Activated naive CD8-positive, alpha-beta T cell treated with anti-CD3 and anti-CD28 coated beads, Interleukin-2, amount 10 ng/mL, durations not matched to agents 7 days and 5 days (primary cell): ENCODE data around the gene DNM3. TPM values are rescaled to one million over a fixed set of nuclear protein-coding genes. Genes with fewer than 3 reads are reported as not detected.

Experiments used
- ATAC-seq: fragments of 150-1000 bp; cut with Tn5 transposase; one replicate; pipeline ENCODE4 v1.10.0; 2021; ENCODE audit warnings: low read depth, moderate library complexity
- POLR2A ChIA-PET: fragments of 350-600 bp; sonication (Branson Sonifier 250); formaldehyde crosslinking; loops from one replicate; lab custom pipeline; 2021; ENCODE audit warnings: antibody characterized with exemption; lab: Charles Lee
- DNase-seq: peaks from one replicate; pipeline ENCODE4 v3.0.0; 2021
- H3K27ac Mint-ChIP-seq: one replicate; pipeline ENCODE4 v1.8.0; 2022; ENCODE audit warnings: mild to moderate bottlenecking, mixed read lengths
- H3K27me3 Mint-ChIP-seq: one replicate; pipeline ENCODE4 v1.8.0; 2022; ENCODE audit warnings: mild to moderate bottlenecking, moderate library complexity, mixed read lengths
- H3K36me3 Mint-ChIP-seq: one replicate; pipeline ENCODE4 v1.8.0; 2021; ENCODE audit warnings: mild to moderate bottlenecking, mixed read lengths
- H3K4me1 Mint-ChIP-seq: one replicate; pipeline ENCODE4 v1.8.0; 2021; ENCODE audit warnings: mixed read lengths
- H3K4me3 Mint-ChIP-seq: one replicate; pipeline ENCODE4 v1.8.0; 2022; ENCODE audit warnings: mild to moderate bottlenecking, moderate library complexity, mixed read lengths
- H3K9me3 Mint-ChIP-seq: one replicate; pipeline ENCODE4 v1.8.0; 2021; ENCODE audit warnings: mixed read lengths
- total RNA-seq, 2 experiments: library from RNA; stranded (reverse); gene quantifications; one replicate each; pipeline ENCODE4 v1.2.3, GENCODE V29; 2021

DNM3 gene
- total RNA-seq, 2 experiments from 2014 or later: 2.0 to 2.4 TPM

DNA sequence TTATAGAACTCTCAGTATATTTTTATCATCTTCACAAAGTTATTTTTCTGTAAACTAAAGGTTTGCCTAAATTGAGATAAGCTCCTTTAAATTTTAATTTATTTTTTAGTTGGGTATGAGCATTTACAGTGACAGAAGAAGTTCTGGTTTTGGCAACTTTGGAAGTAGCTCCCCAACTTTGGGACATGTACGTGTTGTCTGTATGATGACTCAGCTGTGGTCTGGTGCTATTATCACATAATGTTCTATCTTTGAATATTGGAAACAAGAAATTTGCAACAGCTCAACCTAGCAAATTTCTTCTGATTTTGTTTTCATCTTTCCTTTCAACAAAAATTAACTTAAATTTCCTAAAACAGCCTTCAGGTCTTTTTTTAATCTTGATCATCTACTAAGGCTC, 532.6 kb downstream of the DNM3 start:
- DNase-seq: no peak
- Mint-ChIP-seq H3K4me3 (no peak overlapping the region), H3K9me3 (peaks cover 7% of the 10 kb centered on the region), H3K36me3 (peaks cover 6% of the 10 kb centered on the region), H3K27me3 (no peaks in the 10 kb centered on the region), H3K4me1 (peaks cover 3% of the 10 kb centered on the region), H3K27ac (no peak overlapping the region)
- no peak for ATAC-seq
- POLR2A ChIA-PET: no interaction called here

DNA sequence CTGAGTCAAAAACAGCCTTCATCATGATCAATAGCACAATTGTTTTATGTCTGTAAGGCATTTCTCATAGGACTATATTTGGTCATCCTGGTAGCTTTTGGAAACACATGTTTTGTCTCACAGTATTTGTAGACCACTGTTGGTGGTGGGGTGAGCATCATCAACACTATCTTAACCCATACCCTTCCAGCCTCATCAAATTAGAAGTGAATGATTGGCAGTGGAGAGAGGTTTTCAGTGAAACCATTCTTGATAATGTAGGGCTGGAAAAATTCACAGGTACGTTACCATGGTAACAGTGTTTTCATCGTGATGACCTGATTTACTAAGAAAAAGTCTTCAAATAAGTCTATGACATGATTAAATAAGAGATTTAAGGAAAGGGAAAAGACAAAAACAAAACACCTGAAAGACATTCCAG, 533.9 kb downstream of the DNM3 start:
- Mint-ChIP-seq H3K4me3 (no peak overlapping the region), H3K9me3 (peaks cover 4% of the 10 kb centered on the region), H3K36me3 (peaks cover 9% of the 10 kb centered on the region), H3K27me3 (no peaks in the 10 kb centered on the region), H3K27ac (no peak overlapping the region), H3K4me1 (peaks cover 8% of the 10 kb centered on the region)
- DNase-seq (no peak), ATAC-seq (no peak)
- POLR2A ChIA-PET: no interaction called here

DNA sequence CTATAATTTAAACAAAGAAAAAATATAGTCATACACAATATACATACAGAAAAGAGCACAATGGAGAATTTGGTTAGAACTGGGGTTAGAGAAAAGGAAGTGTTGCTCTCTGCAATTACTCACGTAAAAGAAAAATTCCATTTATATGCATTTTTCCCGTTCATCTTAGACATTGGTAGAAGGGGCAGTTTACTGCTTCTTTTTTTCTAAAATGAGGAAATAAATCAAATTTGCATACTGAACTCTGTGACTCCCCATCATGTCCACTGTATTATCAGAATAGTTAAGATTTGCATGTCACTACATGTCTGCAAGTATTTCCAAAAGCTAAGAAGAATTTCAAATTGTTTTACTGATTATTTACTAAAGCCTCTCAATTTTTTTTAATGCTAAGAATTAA, 535.1 kb downstream of the DNM3 start:
- ATAC-seq: no peak
- no peaks in the 10 kb centered on the region for H3K27me3 Mint-ChIP-seq
- DNase-seq: no peak
- H3K27ac Mint-ChIP-seq: no peak overlapping the region
- POLR2A ChIA-PET: interaction anchor here (1.1 kb wide), 1 partner anchor 17 kb away, joined by 4 read pairs; no protein-coding TSS in a partner anchor
- peaks cover 4% of the 10 kb centered on the region for H3K9me3 Mint-ChIP-seq
- H3K4me1 Mint-ChIP-seq: peaks cover 17% of the 10 kb centered on the region
- H3K4me3 Mint-ChIP-seq: peak overlapping the region; percentile 25
- peaks cover 11% of the 10 kb centered on the region for H3K36me3 Mint-ChIP-seq

DNA sequence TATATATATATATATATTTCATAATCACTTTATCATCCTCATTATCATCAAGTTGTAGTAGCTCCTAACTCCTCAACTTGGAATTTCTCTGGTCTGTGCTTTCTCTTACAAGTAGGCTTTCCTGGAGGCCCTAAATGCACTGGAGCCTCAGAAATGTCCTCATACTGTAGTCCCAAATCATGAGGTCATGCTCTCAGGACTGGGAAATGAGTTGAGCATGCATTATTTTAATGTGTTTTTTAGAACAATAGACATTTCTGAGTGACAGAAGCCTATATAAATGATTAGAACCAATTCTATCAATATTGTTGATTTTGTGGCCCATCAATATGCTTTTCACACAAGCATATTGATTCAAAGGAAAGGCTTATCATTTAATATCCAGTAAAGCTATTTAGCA, 536.3 kb downstream of the DNM3 start:
- Mint-ChIP-seq H3K27me3 (no peaks in the 10 kb centered on the region), H3K27ac (no peak overlapping the region), H3K36me3 (peaks cover 11% of the 10 kb centered on the region), H3K4me3 (no peak overlapping the region), H3K9me3 (peaks cover 4% of the 10 kb centered on the region), H3K4me1 (peaks cover 21% of the 10 kb centered on the region)
- no peak for ATAC-seq
- POLR2A ChIA-PET: no interaction called here
- no peak for DNase-seq

DNA sequence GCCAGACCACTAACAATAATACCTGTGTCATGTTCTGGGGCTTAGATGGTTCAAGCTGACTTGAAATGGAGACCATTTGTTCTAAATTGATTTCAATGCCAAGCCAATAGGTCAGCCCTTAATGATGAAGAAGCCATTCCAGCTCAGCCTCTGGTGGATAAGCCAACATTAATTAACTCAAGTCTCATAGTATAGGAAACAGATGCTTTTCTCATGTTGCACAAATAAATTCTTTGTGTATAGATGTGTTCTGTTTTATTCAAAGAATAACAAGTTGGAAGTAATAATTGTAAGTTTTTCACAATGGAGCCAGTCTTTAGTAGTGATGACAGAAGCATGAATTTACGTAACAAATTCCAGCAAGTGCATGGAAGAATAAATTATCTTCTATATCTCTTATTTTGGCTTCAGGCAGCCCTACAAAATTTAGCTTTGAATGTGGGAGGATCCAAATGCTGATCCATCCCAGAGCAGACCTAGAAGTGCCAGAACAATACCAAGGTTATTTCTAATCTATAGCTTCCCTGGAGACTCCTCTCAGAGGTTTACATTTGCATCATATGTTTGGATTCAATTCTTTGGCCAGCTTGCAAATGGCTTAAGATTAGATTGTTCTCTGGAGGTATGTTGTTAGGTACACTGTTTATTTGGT, 536.9 kb downstream of the DNM3 start:
- peaks cover 21% of the 10 kb centered on the region for H3K4me1 Mint-ChIP-seq
- ATAC-seq: no peak
- no peak for DNase-seq
- H3K27me3 Mint-ChIP-seq: no peaks in the 10 kb centered on the region
- H3K36me3 Mint-ChIP-seq: peaks cover 11% of the 10 kb centered on the region
- POLR2A ChIA-PET: no interaction called here
- H3K9me3 Mint-ChIP-seq: peaks cover 4% of the 10 kb centered on the region
- H3K4me3 Mint-ChIP-seq: no peak overlapping the region
- H3K27ac Mint-ChIP-seq: no peak overlapping the region

DNA sequence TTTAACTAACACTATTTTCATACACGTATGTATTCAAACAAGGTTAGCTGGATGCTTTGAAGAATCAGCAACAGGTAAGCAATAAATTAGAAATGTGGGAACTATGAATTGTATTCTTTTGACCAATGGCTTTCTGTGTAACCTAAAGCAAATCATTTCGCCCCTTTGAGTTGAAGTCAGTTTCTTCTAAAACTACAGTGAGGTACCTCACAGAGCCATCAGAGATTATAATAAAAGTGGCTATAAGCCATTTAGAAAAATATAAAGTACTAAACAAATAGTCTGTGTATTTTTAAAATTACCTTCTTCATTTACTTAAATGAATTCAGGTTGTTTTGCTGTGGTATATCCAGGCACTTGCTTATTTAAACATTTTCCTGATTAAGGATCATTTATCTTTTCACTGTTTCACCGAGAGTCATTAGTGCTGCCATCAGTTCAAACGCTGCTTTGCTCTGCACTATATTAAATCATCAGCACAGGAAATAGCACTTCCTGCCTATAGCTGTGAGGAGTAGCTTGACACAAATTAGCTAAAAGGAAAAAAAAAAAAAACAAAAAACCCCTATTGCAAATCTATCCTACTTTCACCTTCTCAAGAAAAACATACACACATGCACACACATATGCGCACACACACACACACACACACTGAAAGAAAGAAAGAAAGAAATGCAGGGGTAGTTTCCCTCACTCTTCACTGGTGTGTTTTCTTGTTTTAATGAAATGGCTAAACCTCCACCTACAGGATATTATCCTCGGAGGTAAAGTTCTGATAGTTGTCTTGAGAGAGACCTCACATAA, 539.3 kb downstream of the DNM3 start:
- peaks cover 7% of the 10 kb centered on the region for H3K9me3 Mint-ChIP-seq
- H3K27ac Mint-ChIP-seq: peak overlapping the region; percentile 89
- H3K36me3 Mint-ChIP-seq: peaks cover 16% of the 10 kb centered on the region
- DNase-seq: no peak
- no peaks in the 10 kb centered on the region for H3K27me3 Mint-ChIP-seq
- H3K4me1 Mint-ChIP-seq: peaks cover 18% of the 10 kb centered on the region
- ATAC-seq: peak; percentile 100
- H3K4me3 Mint-ChIP-seq: peak overlapping the region; percentile 77
- POLR2A ChIA-PET: interaction anchor here (0.6 to 1.9 kb wide), 8 partner anchors 9 to 888 kb away, joined by 3 to 17 read pairs (median 4); no protein-coding TSS in a partner anchor

DNA sequence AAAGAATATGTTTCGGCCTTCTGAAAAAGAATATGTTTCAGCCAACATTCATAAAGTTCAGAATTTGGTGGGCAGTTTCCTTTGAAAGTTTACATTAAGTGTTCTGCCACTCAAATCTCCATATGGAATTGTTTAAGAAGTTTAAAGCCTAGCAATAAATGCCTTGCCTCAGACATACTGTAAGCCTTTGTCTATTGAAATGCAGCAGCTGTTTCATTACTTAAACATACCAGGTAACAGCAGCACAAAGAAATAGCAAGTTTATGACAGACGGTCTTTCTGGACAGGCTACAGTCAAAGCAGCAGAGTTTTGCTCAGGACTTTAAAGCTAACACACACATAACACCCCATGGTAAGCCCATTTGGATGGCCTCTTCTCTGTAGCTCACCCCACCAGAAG, 540.6 kb downstream of the DNM3 start:
- Mint-ChIP-seq H3K9me3 (peaks cover 7% of the 10 kb centered on the region), H3K27ac (no peak overlapping the region), H3K4me3 (no peak overlapping the region), H3K4me1 (peaks cover 18% of the 10 kb centered on the region), H3K36me3 (peaks cover 19% of the 10 kb centered on the region), H3K27me3 (no peaks in the 10 kb centered on the region)
- POLR2A ChIA-PET: interaction anchor here (0.5 to 1.5 kb wide), 2 partner anchors 12 to 791 kb away, joined by 3 to 6 read pairs; no protein-coding TSS in a partner anchor
- no peak for ATAC-seq
- no peak for DNase-seq

DNA sequence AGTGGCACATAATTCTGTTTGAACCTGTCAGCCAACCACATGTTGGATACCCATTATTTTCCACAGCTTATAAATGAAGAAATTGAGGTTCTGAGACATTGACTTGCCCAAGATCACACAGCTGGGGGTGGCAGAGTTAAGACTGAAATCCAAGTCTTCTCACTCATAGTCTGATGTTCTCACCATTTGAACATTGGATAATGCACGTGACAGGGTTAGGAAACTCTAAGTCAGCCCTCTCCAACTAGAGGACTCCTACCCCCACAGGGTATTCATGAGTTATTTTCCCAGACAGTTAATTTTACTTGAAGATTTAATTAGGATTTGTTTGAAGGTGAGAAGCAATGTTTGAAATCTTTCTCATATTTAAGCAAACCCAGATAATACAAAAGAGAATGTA, 541.1 kb downstream of the DNM3 start:
- Mint-ChIP-seq H3K27ac (no peak overlapping the region), H3K36me3 (peaks cover 19% of the 10 kb centered on the region), H3K9me3 (peaks cover 7% of the 10 kb centered on the region), H3K4me3 (no peak overlapping the region), H3K4me1 (peaks cover 18% of the 10 kb centered on the region), H3K27me3 (no peaks in the 10 kb centered on the region)
- ATAC-seq (no peak), DNase-seq (no peak)
- POLR2A ChIA-PET: interaction anchor here (0.5 to 1.5 kb wide), 2 partner anchors 12 to 792 kb away, joined by 3 to 6 read pairs; no protein-coding TSS in a partner anchor

DNA sequence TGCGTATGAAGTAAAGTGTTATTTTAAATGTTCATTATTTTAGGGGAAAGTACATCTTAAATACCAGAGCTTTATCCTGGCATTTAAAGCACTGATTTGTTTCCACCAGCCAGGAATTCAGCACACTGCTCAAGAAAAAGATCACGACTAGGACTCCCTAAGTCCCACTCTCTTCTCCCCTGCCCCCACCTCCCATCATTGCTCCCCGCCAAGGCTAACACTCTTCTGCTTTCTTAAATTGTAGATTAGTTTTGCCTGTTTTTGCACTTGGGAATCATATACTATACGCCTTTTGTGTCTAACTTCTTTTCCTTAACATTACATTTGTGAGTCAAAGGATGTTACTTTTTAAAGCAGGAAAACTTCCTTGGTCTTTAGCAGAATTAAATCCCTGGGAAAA, 541.7 kb downstream of the DNM3 start:
- Mint-ChIP-seq H3K9me3 (peaks cover 7% of the 10 kb centered on the region), H3K4me1 (peaks cover 18% of the 10 kb centered on the region), H3K36me3 (peaks cover 19% of the 10 kb centered on the region), H3K4me3 (no peak overlapping the region), H3K27me3 (no peaks in the 10 kb centered on the region), H3K27ac (no peak overlapping the region)
- POLR2A ChIA-PET: interaction anchor here (1.5 kb wide), 1 partner anchor 11 kb away, joined by 6 read pairs; no protein-coding TSS in a partner anchor
- ATAC-seq (no peak), DNase-seq (no peak)

DNA sequence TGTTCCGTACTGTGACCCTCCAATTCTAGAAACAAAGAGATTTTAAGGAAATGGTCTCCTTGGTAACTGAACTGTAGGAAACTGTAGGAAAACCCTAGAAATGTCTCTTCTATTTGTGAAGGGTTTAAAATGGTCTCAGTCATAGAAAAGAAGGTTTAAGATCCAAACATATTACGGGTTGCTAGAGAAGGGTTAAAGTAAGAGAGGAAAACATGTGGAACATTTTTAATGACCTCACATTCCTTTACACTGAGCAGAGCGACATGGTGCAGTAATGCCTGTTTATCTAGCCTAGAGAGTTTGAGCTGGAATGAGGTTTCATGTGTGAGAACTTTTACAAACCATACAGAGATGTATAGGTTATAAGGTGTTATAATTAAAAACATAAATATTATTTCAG, 542.2 kb downstream of the DNM3 start:
- no peak for ATAC-seq
- Mint-ChIP-seq H3K9me3 (peaks cover 7% of the 10 kb centered on the region), H3K4me1 (peaks cover 18% of the 10 kb centered on the region), H3K4me3 (no peak overlapping the region), H3K27me3 (no peaks in the 10 kb centered on the region), H3K27ac (no peak overlapping the region), H3K36me3 (peaks cover 16% of the 10 kb centered on the region)
- POLR2A ChIA-PET: no interaction called here
- no peak for DNase-seq

DNA sequence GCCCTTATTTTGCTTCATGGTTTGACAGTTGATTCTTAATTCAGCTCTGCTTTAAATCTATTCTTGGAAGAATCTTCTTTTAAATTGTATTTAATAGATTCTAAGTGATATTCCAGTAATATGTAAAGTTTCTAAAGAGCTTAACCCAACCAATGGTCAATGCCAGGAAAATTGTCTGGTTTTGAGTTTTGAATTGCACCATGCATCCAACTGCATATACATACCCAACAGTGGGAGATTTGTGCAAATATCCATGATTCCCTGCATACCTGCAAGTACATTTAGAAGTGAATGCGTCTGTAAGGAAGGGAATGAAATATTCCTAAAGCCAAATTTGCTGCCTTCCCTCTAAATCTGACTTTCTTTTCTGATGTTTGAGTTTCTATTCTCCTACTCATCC, 543.4 kb downstream of the DNM3 start:
- H3K4me3 Mint-ChIP-seq: no peak overlapping the region
- H3K4me1 Mint-ChIP-seq: peaks cover 18% of the 10 kb centered on the region
- H3K27ac Mint-ChIP-seq: no peak overlapping the region
- DNase-seq: no peak
- no peaks in the 10 kb centered on the region for H3K27me3 Mint-ChIP-seq
- H3K36me3 Mint-ChIP-seq: peaks cover 9% of the 10 kb centered on the region
- peaks cover 3% of the 10 kb centered on the region for H3K9me3 Mint-ChIP-seq
- POLR2A ChIA-PET: no interaction called here
- no peak for ATAC-seq

DNA sequence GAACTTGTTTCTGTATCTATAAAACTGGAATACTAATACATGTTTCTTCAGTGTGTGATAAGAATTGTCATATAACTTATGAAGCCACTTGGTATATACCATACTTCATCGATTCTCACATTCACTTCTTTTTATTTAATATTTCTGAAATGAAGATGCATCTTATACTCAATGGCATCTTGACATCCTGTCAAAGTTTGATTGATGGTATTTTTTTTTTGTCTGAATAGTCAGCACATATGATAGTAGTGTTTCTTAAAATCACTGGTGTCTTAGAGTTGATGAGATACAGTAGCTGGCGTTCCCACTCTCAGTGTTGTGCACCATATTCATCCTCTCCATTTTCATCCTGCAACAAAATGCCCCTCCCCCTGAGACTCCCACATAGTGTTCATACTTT, 544.7 kb downstream of the DNM3 start:
- DNase-seq: no peak
- Mint-ChIP-seq H3K36me3 (peaks cover 8% of the 10 kb centered on the region), H3K4me1 (peaks cover 9% of the 10 kb centered on the region), H3K27me3 (no peaks in the 10 kb centered on the region), H3K27ac (no peak overlapping the region), H3K9me3 (peaks cover 3% of the 10 kb centered on the region), H3K4me3 (no peak overlapping the region)
- POLR2A ChIA-PET: no interaction called here
- ATAC-seq: no peak

DNA sequence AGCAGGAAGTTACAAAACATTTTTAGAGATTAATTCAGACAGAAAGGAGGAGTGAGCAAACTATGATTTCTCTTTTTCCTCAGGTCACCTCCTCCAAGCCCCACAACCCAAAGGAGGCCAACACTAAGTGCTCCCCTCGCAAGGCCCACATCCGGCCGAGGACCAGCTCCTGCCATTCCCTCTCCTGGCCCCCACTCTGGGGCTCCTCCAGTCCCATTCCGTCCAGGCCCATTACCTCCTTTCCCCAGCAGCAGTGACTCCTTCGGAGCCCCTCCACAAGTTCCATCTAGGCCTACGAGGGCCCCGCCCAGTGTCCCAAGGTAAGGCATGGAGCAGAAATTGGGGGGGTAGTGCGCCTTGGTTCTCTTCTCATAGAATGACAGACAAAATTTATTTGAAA, 547.2 kb downstream of the DNM3 start:
- DNase-seq (no peak), ATAC-seq (no peak)
- H3K4me3 Mint-ChIP-seq: no peak overlapping the region
- peaks cover 3% of the 10 kb centered on the region for H3K9me3 Mint-ChIP-seq
- no peak overlapping the region for H3K27ac Mint-ChIP-seq
- POLR2A ChIA-PET: no interaction called here
- H3K36me3 Mint-ChIP-seq: peaks cover 10% of the 10 kb centered on the region
- H3K4me1 Mint-ChIP-seq: peaks cover 11% of the 10 kb centered on the region
- H3K27me3 Mint-ChIP-seq: no peaks in the 10 kb centered on the region
